NCI-H1417 (cell line): ENCODE data around the gene SGPL1.
A peak's percentile ranks its signal among the peaks of the same experiment; 100 is the strongest.

Source experiments
- DNase-seq, 3 experiments: peaks; one replicate each; lab custom pipeline; 2025; lab: John Stamatoyannopoulos, UW

The SGPL1 gene

DNA sequence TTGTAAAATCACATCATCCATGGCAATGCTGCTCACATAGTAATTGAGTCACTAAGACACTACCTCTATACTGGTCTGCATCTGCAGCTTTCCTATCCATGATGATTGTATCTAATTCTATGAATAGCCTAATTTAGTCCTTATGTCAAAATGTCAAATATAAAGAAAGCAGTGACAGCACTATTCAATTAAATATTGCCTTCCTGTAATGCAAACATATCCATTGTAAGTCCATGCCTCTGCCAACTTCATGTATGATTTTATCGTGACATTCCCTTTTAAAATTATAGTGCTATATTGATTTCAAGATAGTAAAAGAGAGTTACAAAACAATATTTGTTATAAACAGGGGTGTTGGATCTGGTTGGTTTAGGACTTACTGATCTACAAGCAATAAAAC, 4.8 kb upstream of the SGPL1 start:
- no peak for DNase-seq

DNA sequence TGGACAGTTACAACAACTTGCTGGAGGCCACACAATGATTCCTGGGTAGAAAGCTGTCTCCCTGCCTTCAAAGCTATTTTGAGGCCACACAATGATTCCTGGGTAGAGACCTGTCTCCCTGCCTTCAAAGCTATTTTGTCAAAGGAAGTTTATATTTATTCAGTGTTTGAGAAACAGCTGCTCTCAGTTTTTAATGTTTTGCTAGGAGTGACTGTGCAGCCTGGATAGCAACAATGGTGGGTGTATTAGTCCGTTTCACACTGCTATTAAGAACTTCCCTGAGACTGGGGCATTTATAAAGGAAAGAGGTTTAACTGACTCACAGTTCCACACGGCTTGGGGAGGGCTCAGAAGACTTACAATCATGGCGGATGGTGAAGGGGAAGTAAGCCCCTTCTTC, 3.9 kb upstream of the SGPL1 start:
- no peak for DNase-seq

DNA sequence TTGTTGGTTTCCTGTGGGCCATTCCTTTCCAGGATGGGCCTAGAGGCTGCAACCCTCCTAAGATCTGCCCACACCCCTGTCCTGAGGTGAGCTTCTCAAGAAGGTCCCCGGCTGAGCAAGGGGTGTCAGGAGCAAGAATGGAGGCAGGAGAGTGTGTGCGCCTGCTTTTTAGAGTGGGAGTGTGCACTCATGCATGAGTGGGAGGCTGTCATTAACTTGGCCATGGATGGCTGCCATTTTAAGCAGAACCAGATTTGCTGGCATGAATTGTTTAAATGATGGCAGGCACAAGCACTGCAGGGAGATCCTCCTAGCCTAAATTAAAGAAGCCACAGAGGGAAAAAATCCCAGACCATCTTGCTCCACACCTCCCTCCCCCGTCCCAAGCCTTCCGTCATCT, 2.9 kb upstream of the SGPL1 start:
- peak in 1 of 3 experiments; percentile 66 for DNase-seq

DNA sequence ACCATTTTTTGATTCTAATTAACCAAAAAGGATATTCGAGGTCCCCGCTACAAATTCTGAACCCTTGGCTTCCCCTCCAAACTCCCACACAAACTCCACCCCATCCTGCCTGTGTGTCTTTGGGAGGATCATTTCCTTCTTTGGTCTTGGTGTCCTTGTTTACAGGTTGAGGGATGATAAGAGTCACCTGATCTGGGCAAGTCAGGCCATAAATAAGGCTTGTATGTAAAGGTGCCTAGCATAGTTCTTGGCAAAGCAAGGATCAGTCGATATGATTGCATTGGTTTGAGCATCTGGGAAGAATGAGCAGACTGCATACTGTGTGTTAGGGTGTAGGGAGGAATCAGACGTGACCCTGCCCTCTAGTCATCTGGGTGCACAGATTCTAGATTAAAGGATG, 1.6 kb upstream of the SGPL1 start:
- no peak for DNase-seq

DNA sequence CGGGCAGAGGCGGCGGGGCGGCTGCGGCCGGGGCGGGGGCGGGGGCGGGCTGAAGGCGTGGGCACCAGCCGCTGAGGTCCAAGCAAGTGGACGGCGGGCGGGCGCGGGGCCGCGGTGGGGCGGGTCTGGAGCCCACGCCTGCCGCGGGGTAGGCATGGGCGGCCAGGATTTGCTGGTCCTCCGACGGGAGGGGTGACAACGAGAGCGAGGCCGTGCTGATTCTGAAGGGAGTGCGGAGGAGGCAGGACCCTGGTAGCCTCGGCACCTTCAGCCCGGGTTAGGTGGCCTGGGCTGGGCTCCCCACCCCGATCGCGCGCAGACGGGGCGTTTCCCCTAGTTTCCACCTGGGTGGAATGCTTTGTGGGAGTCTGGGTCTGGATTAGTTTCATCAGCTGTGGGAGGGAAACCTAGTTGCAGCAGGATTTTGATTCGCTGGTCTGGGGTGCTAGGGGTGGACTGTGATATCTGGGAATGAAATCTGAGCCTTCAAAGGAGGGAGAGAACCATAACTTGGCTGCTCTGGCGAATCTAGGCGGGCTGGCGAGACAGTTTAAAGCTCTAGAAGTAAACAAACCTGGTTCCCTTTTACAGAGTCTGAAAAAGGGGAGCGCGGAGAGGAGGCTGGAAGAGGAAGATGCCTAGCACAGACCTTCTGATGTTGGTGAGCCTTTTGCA, 609 bp downstream of the SGPL1 start:
- peak; percentile 57 to 84 (median 74) for DNase-seq

DNA sequence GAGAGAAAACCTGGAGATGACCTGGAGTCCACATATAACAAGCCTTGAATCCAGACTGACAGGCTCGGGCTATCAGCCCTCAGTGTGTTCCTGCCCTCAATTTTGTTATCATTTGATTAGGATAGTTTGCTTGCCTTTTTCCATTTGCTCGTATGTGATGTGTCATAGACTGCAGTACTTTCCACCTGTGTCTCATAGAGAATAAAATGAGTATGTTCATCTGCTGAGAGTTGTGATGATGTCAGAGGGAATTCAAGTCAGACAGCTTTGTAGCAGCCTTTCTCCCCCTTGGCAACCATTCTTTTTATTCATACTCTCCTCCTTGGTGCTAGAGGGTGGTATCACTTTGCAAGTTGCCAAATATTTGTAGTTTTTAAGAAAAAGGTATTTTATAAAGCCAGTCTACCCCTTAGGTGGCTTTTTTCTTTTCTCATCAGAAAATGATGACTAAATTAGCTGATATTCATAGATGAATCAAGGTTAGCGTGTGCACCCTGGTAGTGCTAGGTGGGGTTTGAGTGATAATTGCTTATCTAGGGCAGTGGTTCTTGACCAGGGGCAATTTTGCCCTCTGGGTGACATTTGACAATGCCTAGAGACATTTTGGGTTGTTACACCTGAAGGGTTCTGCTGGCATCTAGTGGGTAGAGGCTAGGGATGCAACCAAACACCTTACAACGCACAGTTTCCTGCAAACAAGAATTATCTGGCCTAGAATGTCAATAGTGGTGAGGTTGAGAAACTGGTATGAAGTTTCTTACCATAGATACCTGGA, 5.4 kb downstream of the SGPL1 start:
- DNase-seq = no peak

DNA sequence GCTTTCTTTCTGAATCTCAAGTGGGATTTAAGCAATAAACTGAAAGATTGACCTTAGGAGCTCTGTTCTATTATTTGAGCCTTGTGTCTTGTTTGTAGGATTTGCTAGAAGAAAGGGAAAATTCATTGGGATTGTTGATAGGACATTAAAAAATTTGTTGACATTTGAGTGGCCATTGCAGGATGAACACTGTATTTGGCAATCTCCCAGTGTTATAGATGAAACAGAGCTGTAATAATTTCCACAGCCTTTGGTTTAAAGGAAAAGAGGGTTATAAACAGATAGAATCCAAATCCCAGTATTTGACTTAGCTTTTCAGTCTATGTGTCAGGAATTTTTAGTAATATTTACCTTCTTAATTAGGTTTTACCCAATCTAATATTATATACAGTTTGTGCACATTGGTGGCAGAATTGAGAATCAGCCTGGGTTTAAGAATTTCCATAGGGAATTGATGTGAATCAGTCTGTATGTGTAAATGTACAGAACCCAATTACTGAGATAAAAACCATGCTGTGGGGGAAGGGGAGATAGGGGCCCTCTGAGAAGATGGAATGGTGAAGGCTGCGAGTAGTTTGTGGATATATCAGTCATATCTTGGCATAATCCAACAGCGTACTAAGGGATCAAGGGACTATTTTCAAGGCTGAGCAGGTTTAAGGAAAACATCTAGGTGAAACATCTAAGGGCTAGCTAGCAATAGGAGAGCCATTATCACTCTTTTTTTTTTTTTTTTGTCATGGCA, 6.5 kb downstream of the SGPL1 start:
- DNase-seq = no peak

DNA sequence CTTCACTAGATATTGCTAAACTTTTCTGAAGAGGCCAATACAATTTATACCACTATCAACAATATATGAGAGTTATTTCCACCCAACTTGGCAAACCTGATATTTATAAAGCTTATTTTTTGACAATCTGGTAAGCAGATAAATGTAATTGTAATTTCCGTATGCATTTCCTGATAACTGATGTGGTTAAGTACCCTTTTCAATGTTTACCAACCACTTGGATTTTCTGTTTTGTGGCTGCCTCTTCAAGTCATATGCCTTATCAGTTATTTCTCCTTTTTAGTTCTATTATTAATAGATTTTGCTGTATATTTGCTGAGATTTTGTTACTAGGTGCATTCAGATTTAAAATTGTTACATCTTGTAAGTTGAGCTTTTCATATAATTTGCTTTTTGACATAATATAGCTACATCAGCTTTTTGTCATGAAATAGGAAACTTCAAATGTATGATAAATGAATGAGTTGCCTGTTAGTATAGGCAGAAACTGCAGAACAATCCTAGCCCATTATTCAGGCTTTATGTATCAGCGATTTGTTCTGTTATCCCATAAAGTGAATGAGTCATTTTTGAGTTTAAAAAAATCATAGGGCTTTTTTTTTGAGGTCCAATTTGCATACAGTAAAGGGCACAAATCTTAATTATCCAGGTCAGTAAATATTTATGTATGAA, 11.5 kb downstream of the SGPL1 start:
- peak in 1 of 3 experiments; percentile 3 for DNase-seq

DNA sequence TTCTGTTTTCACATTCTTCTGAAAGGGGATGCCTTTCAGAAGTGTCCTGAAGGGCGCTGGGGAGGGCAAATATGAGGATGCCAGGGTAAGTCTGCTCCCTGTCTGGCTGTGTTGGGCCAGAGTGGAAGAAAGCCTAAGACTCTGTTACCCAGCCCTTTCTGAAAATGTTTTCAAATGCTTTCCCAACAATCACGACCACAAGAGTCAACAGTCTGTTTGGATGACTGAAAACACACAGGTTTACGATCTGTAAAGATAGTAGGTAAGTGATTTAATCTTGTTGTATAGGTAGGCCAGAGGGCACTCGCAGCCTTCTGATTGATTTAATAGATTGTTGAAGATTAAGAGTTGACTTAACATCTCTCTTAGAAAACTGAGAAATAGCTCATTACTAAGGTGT, 13.2 kb downstream of the SGPL1 start:
- no peak for DNase-seq

DNA sequence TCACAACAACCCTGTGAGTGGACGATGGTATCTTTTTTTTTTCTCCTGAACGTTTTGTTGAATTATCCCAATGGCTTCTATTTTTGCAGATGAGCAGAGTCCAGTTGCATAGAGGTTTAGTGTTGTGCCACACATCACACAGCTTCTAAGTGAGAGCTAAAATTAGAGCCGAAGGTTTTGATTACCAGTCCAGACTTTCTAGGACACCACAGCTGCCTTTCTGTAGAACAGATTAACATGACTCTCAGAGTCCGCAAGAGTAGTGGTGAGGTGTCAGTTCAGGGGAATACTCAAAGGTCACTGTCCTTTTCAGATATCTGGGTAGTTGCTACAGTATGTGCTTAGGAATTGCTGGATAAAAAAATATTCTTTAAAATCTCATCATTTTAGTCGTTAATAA, 13.8 kb downstream of the SGPL1 start:
- no peak for DNase-seq

DNA sequence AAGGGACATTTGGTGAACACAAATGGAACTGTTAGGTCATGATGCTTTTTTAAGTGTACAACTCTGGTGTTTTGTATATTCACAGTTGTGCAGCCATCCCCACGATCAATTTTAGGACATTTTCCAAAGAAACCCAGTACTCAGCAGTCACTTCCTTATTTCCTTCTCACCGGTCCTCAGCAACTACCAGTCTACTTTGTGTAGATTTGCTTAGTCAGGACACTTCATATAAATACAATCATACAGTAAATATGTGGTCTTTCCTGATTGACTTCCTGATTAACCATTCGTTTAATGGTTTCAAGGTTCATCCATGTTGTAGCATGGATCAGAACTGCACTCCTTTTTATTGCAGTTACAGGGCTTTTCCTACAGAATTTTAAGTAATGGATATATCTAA, 14.4 kb downstream of the SGPL1 start:
- no peak for DNase-seq

DNA sequence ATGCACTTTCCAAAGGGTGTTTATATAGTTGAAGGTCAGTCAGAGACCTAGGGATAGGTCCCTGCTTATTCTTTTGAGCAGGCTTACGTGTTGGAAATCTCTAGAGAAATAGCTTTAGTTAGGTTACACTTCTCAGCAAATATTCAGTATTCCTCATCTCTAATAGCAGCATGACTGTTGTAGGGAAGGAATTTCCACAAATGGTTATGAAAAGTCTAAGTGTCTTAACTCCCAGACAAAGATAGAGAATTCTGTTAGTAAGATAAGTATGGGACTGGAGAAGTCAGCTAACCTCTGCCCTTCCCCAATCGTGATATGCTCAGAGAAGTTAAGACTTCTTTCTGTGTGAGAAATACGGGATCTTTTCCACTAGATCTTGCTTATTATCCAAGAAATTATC, 16.5 kb downstream of the SGPL1 start:
- DNase-seq = no peak

DNA sequence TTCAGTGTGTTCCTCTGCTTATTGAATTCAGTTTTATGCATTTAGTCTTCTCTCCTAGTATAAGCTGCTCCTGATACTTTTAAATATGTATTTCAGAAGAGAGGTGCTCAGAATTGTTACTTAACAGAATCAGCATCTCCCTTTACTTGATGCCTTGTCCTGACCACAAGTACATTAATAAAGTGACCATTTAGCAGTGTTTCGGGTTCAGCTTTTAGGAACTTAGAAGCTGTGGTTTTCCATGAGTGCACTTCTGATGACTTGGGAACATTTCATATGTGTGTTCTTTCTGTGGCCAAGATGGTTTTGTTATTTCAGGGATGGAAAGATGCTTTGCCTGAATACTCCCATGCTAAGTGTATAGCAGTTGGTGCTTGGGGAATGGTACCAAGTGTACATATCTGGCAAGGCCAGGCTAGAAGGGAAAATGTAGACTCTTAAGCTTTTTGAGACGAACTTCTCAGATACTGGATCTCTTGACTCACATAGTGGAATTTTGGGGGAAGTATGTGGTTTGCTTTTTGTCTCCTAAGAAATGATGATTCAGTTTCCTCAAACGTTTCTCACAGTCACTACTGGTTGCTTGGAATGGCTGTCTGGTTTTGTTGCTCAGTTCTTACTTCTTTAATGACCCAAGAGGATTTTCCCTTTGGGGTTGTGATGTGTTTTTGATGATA, 17.2 kb downstream of the SGPL1 start:
- DNase-seq = no peak

DNA sequence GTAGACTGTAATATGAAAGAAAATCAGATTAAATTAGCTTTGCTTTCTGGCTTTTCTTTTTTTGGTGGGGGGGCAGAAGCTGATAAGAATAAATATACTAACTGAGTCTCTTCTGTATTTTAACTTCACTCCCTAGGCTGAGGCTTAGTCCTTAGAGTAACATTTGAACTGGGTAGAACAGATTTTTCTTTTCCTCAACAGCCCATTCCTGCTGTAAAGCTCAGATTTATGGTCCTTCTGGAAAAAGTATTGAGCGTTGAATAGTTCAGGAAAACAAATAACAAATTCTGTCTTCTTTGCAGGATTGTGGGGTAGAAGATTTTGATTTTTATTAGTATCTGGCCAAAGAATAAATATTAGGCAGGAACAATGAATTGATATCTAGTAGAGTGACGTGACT, 17.9 kb downstream of the SGPL1 start:
- no peak for DNase-seq

DNA sequence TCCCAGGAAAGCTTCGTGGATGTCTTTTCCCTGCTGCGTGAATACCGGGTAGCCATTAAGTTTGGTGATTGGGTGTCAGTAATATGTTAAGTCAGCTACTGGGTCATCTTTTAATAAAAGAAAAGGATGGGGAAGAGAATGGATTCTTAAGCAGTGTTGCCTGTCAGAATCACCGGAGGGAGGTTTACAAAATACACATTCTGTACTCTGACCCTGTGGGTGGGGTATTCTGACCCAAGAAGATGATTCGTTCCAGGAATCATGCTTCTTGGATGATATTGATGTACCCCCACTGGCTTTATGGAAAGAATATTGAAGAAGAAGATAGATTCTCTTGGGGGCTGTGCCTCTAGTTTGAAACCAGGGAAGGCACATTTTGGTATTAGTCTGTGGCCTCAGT, 18.3 kb downstream of the SGPL1 start:
- DNase-seq = no peak

DNA sequence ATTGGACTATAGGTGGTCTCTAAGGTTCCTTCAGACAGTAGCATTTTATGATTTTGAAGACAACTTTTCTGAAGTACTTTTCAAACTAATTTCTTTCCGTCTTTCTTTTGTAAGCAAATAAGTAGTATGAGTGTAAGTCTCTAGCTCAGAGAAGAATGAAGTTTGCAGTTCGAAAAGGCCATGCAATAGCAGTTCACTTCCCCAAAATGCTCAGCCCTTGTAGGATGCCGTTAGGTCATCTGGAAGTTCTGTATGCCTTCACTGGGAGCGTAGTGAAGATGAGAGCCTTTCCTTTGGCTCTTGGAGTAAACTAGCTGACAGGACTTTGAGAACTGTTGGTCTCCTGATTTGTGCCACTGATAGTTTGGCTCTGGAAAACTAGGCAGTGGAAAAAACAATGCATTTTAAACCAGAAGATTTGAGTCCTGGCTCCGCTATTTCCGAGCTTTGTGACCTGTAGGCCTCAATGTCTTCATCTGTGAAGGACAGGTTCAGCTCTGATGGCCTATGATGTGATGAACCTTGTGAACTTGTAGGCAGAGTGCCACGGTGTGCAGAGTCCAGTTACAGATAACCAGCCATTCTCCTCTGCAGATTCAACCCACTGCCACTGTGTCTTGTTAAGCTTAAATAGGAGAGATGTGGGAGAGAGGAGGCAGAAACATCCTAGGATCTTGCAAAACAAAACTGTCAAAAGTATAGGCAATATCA, 18.8 kb downstream of the SGPL1 start:
- DNase-seq = no peak

DNA sequence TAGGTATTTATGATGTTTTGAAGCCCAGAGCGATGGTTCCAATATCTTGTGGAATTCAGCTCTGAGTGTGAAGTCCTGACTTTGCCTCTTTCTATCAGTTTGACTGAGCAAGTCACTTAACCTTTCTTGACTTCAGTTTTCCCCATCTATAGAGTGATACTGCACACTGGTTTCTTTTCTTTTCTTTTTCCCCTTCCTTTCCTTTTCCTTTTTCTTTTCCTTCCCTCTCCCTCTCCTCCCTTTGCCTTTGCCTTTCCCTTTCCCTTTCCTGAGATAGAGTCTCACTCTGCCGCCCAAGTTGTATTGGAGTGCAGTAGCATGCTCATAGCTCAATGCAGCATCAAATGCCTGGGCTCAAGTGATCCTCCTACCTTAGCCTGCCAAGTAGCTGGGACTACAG, 20.6 kb downstream of the SGPL1 start:
- DNase-seq = no peak

DNA sequence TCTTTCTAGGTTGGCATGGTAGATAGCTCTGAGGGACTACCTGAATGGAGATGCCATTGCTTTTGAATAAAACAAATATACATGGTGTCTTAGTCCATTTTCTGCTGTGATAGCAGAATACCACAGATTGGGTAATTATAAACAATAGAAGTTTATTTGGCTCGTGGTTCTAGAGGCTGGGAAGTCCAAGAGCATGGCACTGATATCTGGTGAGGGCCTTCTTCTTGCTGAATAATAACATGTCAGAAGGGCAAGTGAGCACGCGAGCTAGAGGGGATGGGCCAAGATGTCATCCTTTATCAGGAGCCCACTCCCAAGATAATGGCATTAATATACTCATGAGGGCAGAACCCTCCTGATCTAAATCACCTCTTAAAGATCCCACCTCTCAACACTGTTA, 21.9 kb downstream of the SGPL1 start:
- no peak for DNase-seq

DNA sequence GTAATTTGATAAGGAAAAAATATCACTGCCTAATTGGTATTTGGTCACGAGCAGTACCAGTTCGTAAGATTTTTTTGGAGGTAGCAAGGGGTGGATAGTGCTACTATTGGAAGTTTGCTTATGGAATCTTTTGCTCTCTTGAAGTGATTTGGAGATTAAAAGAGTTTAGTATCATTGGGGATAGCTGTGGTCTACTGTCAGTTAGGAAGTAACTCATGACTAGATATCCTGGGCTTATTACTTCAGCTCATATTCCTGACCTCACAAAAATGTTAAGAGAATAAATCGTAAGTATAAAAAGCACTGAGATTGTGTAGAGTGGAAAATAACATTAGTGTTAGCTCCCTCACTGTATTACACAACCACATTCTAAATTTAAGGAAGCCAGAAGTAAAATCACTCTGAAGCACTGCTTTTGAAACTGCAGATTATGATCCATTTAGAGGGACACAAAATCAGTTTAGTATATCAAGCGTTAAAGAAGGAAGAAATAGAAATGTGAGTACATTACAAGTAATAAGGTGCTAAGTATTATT, 22.6 kb downstream of the SGPL1 start:
- DNase-seq = no peak

DNA sequence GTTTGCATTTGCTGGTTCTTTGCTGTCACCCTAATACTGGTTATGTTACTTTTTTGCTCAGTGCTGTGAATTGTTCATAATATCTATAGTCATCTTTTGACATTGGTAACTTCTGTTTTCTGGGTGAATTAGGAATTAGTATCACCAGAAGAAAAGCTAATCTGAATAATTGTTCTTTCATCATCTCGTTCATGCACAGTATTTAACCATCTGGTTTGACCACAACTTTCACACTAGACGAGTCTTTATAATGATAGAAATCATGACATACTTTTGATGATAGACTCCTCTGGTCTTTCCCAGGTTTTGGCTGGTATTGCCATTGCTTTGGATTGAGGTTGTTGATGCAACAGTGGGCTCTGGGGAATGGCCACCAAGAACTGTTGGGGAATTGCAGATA, 25.1 kb downstream of the SGPL1 start:
- no peak for DNase-seq

DNA sequence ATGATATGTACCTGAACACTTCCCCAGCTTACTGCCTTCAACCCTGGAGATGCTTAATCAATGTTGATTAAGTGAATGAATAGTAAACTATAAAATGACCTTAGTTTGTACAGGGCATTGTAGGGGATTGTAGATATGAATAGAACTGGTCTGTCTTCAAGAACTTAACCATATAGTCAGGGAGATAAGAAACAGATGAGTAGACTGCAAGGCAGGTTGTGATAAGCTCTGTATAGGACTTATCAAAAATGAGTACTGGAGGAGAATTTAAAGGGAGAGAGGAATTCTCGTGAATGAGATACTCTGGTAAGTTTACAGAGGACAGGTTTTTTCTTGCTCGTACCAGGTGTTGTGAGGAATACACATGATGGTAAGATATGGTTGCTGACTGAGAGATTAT, 27.6 kb downstream of the SGPL1 start:
- DNase-seq = no peak
